Duodenal mucosa (tissue), 2 donors: Measurements from ENCODE around the gene YTHDC1.

Experiments
- H3K27ac ChIP-seq: one replicate; pipeline ENCODE4 v1.7.0; 2013; ENCODE audit warnings: low read depth, low read length
- H3K27me3 ChIP-seq, 2 donors: one replicate each; pipeline ENCODE4 v1.7.0; 2013; ENCODE audit warnings: low read length in 2 of 2, control low read depth in 1 of 2; ENCODE audit not compliant: insufficient read depth in 2 of 2, control insufficient read depth in 1 of 2
- H3K36me3 ChIP-seq, 2 donors: one replicate each; pipeline ENCODE4 v1.7.0; 2013; ENCODE audit warnings: low read length in 2 of 2, control low read depth in 1 of 2; ENCODE audit not compliant: insufficient read depth in 2 of 2, control insufficient read depth in 1 of 2
- H3K4me1 ChIP-seq, 2 donors: one replicate each; pipeline ENCODE4 v1.7.0; 2013; ENCODE audit warnings: low read length in 2 of 2, control low read depth in 1 of 2; ENCODE audit not compliant: insufficient read depth in 2 of 2, control insufficient read depth in 1 of 2
- H3K4me3 ChIP-seq, 2 donors: one replicate each; pipeline ENCODE4 v1.7.0; 2013; ENCODE audit warnings: low read length in 2 of 2, low read depth in 1 of 2
- H3K9ac ChIP-seq, 2 donors: one replicate each; pipeline ENCODE4 v1.7.0; 2013; ENCODE audit warnings: low read length in 2 of 2, low read depth in 1 of 2
- H3K9me3 ChIP-seq, 2 donors: one replicate each; pipeline ENCODE4 v1.7.0; 2013; ENCODE audit warnings: low read length in 2 of 2, control low read depth in 1 of 2; ENCODE audit not compliant: control insufficient read depth in 1 of 2

Gene YTHDC1

DNA sequence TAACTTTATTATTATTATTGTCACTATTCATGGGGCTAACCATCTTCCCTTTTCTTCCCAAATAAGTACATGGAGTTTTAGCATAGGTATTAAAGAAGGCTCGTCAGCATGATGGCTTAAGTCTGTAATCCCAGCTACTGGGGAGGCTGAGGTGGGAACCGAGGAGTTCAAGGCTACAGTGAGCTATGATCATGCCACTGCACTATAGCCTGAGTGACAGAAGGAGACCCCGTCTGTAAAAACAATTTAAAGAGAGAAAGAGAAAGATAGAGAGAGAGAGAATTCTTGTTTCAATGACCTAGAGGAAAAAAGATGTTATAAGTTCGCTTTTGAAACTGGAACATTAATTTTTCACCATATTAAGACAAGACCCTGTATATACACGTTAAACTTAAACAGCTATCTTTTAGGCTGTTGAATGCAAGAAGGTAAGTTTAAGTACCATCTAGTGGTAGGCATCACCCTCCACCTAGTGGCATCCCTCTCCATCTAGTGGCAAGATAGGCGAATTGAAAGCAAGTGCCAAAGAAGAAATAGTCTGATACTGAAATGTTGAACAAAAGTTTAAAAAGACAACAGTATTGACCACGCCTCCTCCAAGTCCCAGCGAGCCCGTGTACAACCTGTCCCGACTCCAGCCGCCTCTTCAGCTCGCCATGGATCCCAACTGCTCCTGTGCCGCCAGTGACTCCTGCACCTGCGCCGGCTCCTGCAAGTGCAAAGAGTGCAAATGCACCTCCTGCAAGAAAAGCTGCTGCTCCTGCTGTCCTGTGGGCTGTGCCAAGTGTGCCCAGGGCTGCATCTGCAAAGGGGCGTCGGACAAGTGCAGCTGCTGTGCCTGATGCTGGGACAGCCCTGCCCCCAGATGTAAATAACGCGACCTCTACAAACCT lies 26.0 kb upstream of the YTHDC1 start:
- Histone ChIP-seq H3K4me3 (peak overlapping the region; percentile 57 to 58), H3K36me3 (no peaks in the 10 kb centered on the region), H3K9ac (no peak overlapping the region), H3K27me3 (peaks cover 0 to 5% of the 10 kb centered on the region in 2 donors), H3K9me3 (no peaks in the 10 kb centered on the region), H3K27ac (no peak overlapping the region), H3K4me1 (peaks cover 0 to 4% of the 10 kb centered on the region in 2 donors)

- Histone ChIP-seq H3K27me3 (peaks cover 0 to 5% of the 10 kb centered on the region in 2 donors), H3K27ac (no peak overlapping the region), H3K9me3 (no peaks in the 10 kb centered on the region), H3K9ac (no peak overlapping the region), H3K4me3 (peak overlapping the region; percentile 41 to 61), H3K36me3 (no peaks in the 10 kb centered on the region), H3K4me1 (peaks cover 0 to 4% of the 10 kb centered on the region in 2 donors)
These were observed 23.6 kb upstream of the YTHDC1 start for GRCh38 chr4:68373513-68373912.

- Histone ChIP-seq H3K27me3 (peaks cover 0 to 5% of the 10 kb centered on the region in 2 donors), H3K4me1 (peaks cover 0 to 4% of the 10 kb centered on the region in 2 donors), H3K27ac (no peak overlapping the region), H3K36me3 (no peaks in the 10 kb centered on the region), H3K9ac (no peak overlapping the region), H3K9me3 (no peaks in the 10 kb centered on the region), H3K4me3 (no peak overlapping the region)
These were observed 22.7 kb upstream of the YTHDC1 start for GRCh38 chr4:68372588-68372987.

DNA sequence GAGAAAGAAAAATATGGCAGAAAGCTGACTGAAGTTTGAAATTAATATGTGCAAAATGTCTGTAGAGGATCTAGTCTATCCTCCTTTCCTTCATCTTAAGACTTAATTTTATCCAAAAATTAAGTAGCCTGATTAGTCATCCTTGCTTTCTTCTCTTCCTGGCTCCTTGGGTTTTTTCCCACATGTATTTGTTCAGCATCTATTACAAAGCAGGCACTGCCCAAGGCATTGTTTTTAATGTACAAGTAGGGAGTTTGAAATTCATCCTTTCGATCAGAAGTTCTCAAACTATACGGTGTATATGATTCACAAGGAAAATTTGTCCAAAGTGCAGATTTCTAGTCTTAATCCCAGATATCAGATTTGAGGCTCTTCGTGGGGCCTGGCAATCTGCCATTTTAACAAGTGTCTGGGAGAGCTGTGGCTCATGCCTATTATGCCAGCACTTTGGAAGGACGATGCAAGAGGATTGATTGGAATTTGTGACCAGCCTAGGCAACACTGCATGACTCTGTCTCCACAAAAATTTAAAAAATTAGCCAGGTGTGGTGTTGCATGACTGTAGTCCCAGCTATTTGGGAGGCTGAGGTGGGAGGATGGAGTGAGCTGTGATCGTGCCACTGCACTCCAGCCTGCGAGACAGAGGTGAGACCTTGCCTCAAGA lies 19.4 kb upstream of the YTHDC1 start:
- Histone ChIP-seq H3K36me3 (no peaks in the 10 kb centered on the region), H3K4me1 (no peaks in the 10 kb centered on the region), H3K27ac (no peak overlapping the region), H3K4me3 (no peak overlapping the region), H3K9ac (no peak overlapping the region), H3K9me3 (no peaks in the 10 kb centered on the region), H3K27me3 (no peaks in the 10 kb centered on the region)

GRCh38 chr4:68368691-68369131 lies 18.8 kb upstream of the YTHDC1 start:
- no peak overlapping the region for H3K9ac ChIP-seq
- H3K36me3 ChIP-seq: no peaks in the 10 kb centered on the region
- H3K4me1 ChIP-seq: no peaks in the 10 kb centered on the region
- H3K9me3 ChIP-seq: no peaks in the 10 kb centered on the region
- H3K27me3 ChIP-seq: no peaks in the 10 kb centered on the region
- H3K27ac ChIP-seq: no peak overlapping the region
- H3K4me3 ChIP-seq: no peak overlapping the region

GRCh38 chr4:68367835-68368234 lies 17.9 kb upstream of the YTHDC1 start:
- Histone ChIP-seq H3K27me3 (no peaks in the 10 kb centered on the region), H3K9me3 (no peaks in the 10 kb centered on the region), H3K9ac (no peak overlapping the region), H3K4me3 (no peak overlapping the region), H3K4me1 (no peaks in the 10 kb centered on the region), H3K36me3 (no peaks in the 10 kb centered on the region), H3K27ac (no peak overlapping the region)

- H3K27me3 ChIP-seq: no peaks in the 10 kb centered on the region
- H3K4me1 ChIP-seq: no peaks in the 10 kb centered on the region
- H3K9ac ChIP-seq: no peak overlapping the region
- no peaks in the 10 kb centered on the region for H3K36me3 ChIP-seq
- H3K27ac ChIP-seq: no peak overlapping the region
- H3K9me3 ChIP-seq: no peaks in the 10 kb centered on the region
- H3K4me3 ChIP-seq: no peak overlapping the region
These were observed 16.7 kb upstream of the YTHDC1 start for GRCh38 chr4:68366600-68366999.

DNA sequence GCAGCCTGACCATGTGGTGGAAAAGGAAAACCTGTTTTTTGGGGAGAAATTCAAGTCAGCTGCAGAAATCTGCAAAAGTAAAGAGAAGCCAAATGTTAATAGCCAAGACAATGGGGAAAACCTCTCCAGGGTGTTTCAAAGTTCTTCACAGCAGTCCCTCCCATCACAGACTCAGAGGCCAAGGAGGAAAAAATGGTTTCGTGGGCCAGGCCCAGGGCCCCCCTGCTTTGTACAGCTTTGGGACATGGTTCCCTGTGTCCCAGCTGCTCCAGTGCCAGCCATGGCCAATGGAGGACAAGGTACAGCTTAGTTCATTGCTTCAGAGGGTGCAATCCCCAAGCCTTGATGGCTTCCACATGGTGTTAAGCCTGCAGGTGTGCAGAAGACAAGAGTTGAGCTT lies 15.2 kb upstream of the YTHDC1 start:
- Histone ChIP-seq H3K9ac (no peak overlapping the region), H3K9me3 (no peaks in the 10 kb centered on the region), H3K36me3 (no peaks in the 10 kb centered on the region), H3K4me1 (no peaks in the 10 kb centered on the region), H3K27me3 (no peaks in the 10 kb centered on the region), H3K27ac (no peak overlapping the region), H3K4me3 (no peak overlapping the region)

- Histone ChIP-seq H3K9ac (no peak overlapping the region), H3K9me3 (no peaks in the 10 kb centered on the region), H3K4me1 (no peaks in the 10 kb centered on the region), H3K36me3 (no peaks in the 10 kb centered on the region), H3K27me3 (no peaks in the 10 kb centered on the region), H3K27ac (no peak overlapping the region), H3K4me3 (no peak overlapping the region)
These were observed 11.3 kb upstream of the YTHDC1 start for GRCh38 chr4:68361146-68361589.

DNA sequence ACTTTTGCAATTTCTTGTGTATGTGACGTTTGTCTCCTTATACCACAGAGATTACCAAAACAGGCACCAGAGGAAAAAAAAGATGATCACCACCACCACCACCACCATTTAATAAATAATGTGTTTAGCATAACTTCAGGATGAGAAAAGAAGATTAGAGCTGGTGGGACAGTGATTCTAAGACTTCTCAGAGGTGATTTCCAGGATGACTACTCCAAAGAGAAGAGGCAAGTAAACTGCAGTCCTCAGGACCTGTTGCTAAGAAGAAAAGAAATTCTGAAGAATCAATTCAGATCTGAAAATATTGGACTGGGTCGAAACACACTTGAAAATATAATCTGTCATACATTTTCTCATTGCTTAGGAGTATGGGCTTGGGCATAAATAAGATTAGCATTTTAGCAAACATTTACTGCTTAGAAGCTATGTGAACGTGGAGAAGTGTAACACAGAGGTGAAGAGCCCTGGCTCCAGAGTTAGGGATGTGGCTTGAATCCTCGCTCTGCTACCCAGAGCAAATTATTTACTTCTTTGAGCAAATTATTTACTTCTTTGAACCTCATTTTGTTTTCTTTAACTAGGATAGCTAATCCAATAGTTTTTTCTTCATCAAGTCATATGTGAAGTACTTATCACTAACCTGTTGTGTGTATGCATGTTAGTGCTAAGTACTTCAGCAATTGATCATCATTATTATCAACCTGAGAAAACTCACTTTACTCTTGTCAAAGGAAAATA lies 10.5 kb upstream of the YTHDC1 start:
- Histone ChIP-seq H3K27ac (no peak overlapping the region), H3K9ac (no peak overlapping the region)

More for the DNA sequence above, 10.5 kb upstream of the YTHDC1 start:
- Histone ChIP-seq H3K36me3 (no peaks in the 10 kb centered on the region), H3K27me3 (no peaks in the 10 kb centered on the region), H3K4me3 (no peak overlapping the region), H3K9me3 (no peaks in the 10 kb centered on the region), H3K4me1 (no peaks in the 10 kb centered on the region)
